HG03045 (cell line): Measurements from ENCODE around the gene LGR4.

Source experiments
- ATAC-seq: cut with Tn5 transposase; IDR thresholded peaks from one replicate; pipeline ENCODE4 v1.9.1; 2021; ENCODE audit warnings: mild to moderate bottlenecking, moderate library complexity; ENCODE audit not compliant: unreplicated experiment

The LGR4 gene

GRCh38 chr11:27433742-27434141 lies 38.8 kb downstream of the LGR4 start:
- no peak for ATAC-seq

GRCh38 chr11:27431808-27432207 lies 40.8 kb downstream of the LGR4 start:
- no peak for ATAC-seq

- no peak for ATAC-seq
Measured at GRCh38 chr11:27429761-27430393, 42.7 kb downstream of the LGR4 start.

GRCh38 chr11:27427183-27427980 lies 45.2 kb downstream of the LGR4 start:
- ATAC-seq, result no peak

GRCh38 chr11:27425814-27426213 lies 46.8 kb downstream of the LGR4 start:
- ATAC-seq, result no peak

- ATAC-seq, result no peak
Measured at GRCh38 chr11:27423125-27423524, 49.5 kb downstream of the LGR4 start.

- no peak for ATAC-seq
Measured at GRCh38 chr11:27421819-27422494, 50.6 kb downstream of the LGR4 start.

- no peak for ATAC-seq
Measured at GRCh38 chr11:27420722-27421572, 51.6 kb downstream of the LGR4 start.

- ATAC-seq, result no peak
Measured at GRCh38 chr11:27420217-27420616, 52.4 kb downstream of the LGR4 start.

- no peak for ATAC-seq
Measured at GRCh38 chr11:27418356-27418755, 54.2 kb downstream of the LGR4 start.

- no peak for ATAC-seq
Measured at GRCh38 chr11:27416568-27417176, 55.9 kb downstream of the LGR4 start.

GRCh38 chr11:27414644-27415043 lies 57.9 kb downstream of the LGR4 start:
- ATAC-seq, result no peak

- no peak for ATAC-seq
Measured at GRCh38 chr11:27413218-27413617, 59.4 kb downstream of the LGR4 start.

- ATAC-seq, result no peak
Measured at GRCh38 chr11:27412192-27412691, 60.3 kb downstream of the LGR4 start.

- no peak for ATAC-seq
Measured at GRCh38 chr11:27411328-27411727, 61.3 kb downstream of the LGR4 start.

GRCh38 chr11:27410272-27410671 lies 62.3 kb downstream of the LGR4 start:
- no peak for ATAC-seq

GRCh38 chr11:27409742-27410141 lies 62.8 kb downstream of the LGR4 start:
- no peak for ATAC-seq

- no peak for ATAC-seq
Measured at GRCh38 chr11:27409049-27409448, 63.5 kb downstream of the LGR4 start.

- no peak for ATAC-seq
Measured at GRCh38 chr11:27408246-27408800, 64.3 kb downstream of the LGR4 start.
